HEK293 (cell line): ENCODE measurements around the gene SACS.
A peak's percentile ranks its signal among the peaks of the same experiment; 100 is the strongest.
"Not testable (repeated sequence)": the region's sequence is repeated elsewhere in the genome, so short reads cannot be mapped to it uniquely, and the experiment has no call there.

Experiments
- CTCF ChIA-PET: fragments of 350-600 bp; formaldehyde crosslinking; extraction: SDS; loops from one replicate; lab custom pipeline; 2021; ENCODE audit warnings: antibody characterized with exemption; lab: Yijun Ruan, JAX
- POLR2A ChIA-PET: fragments of 300-600 bp; formaldehyde crosslinking; extraction: SDS; loops from one replicate; lab custom pipeline; 2020; ENCODE audit warnings: antibody characterized with exemption, inconsistent platforms; lab: Yijun Ruan, JAX
- H3K27ac ChIP-seq: fragments of 200-500 bp; sonication (Bioruptor generic); 2 replicates; pipeline ENCODE4 v1.5.1; 2014; ENCODE audit warnings: low read depth, low read length, control low read depth, inconsistent platforms; ENCODE audit errors: extremely low read depth
- H3K36me3 ChIP-seq, 2 experiments: fragments of 200-500 bp in 1 of 2; sonication (Bioruptor generic) in 1 of 2; 1 replicate in 1 of 2; 2 replicates in 1 of 2; pipeline ENCODE4 v1.5.1; 2014 to 2017; ENCODE audit warnings: inconsistent platforms in 2 of 2, low read length in 2 of 2; ENCODE audit not compliant: control insufficient read depth in 2 of 2, insufficient read depth in 1 of 2
- H3K4me1 ChIP-seq: fragments of 200-500 bp; sonication (Bioruptor generic); 2 replicates; pipeline ENCODE4 v1.5.1; 2014; ENCODE audit warnings: mild to moderate bottlenecking, low read length, inconsistent platforms; ENCODE audit not compliant: control insufficient read depth, insufficient read depth
- H3K4me3 ChIP-seq: 2 replicates; pipeline ENCODE4 v1.5.1; 2011; ENCODE audit warnings: low read depth, mild to moderate bottlenecking, control low read depth, low read length, moderate library complexity
- H3K9me3 ChIP-seq: fragments of 200-500 bp; sonication (Bioruptor generic); 2 replicates; pipeline ENCODE4 v1.5.1; 2014; ENCODE audit warnings: low read depth, low read length, inconsistent platforms; ENCODE audit not compliant: control insufficient read depth, insufficient read depth
- CTCF ChIP-seq: fragments of 450-650 bp; formaldehyde crosslinking; IDR thresholded peaks from 2 replicates; pipeline ENCODE4 v1.5.1; 2016; ENCODE audit warnings: missing biosample characterization, missing genetic modification characterization
- PRDM4 ChIP-seq: fragments of 450-650 bp; formaldehyde crosslinking; IDR thresholded peaks from 2 replicates; pipeline ENCODE4 v1.5.1; 2017; ENCODE audit warnings: missing biosample characterization, missing genetic modification characterization
- SCRT2 ChIP-seq: fragments of 450-650 bp; formaldehyde crosslinking; IDR thresholded peaks from 2 replicates; pipeline ENCODE4 v1.5.1; 2016; ENCODE audit warnings: missing biosample characterization, missing genetic modification characterization
- SETDB1 ChIP-seq: IDR thresholded peaks from one replicate; pipeline ENCODE4 v1.6.1; 2017; ENCODE audit warnings: mild to moderate bottlenecking, low read length, moderate library complexity, mixed read lengths; ENCODE audit not compliant: insufficient read length
- TRIM28 ChIP-seq: IDR thresholded peaks from 2 replicates; pipeline ENCODE4 v1.6.1; 2011; ENCODE audit warnings: low read length, control low read depth, borderline replicate concordance
- YY1 ChIP-seq: fragments of 450-650 bp; formaldehyde crosslinking; IDR thresholded peaks from 2 replicates; pipeline ENCODE4 v1.5.1; 2018; ENCODE audit warnings: missing biosample characterization, missing genetic modification characterization
- ZBTB48 ChIP-seq: fragments of 450-650 bp; formaldehyde crosslinking; IDR thresholded peaks from 2 replicates; pipeline ENCODE4 v1.5.1; 2016; ENCODE audit warnings: missing biosample characterization, missing genetic modification characterization
- ZFP3 ChIP-seq: fragments of 450-650 bp; formaldehyde crosslinking; IDR thresholded peaks from 2 replicates; pipeline ENCODE4 v1.5.1; 2016; ENCODE audit warnings: low read depth, missing biosample characterization, missing genetic modification characterization
- ZNF138 ChIP-seq: fragments of 450-650 bp; formaldehyde crosslinking; IDR thresholded peaks from 2 replicates; pipeline ENCODE4 v1.5.1; 2016; ENCODE audit warnings: missing biosample characterization, missing genetic modification characterization, borderline replicate concordance
- ZNF140 ChIP-seq: fragments of 450-650 bp; formaldehyde crosslinking; IDR thresholded peaks from 2 replicates; pipeline ENCODE4 v1.5.1; 2016; ENCODE audit warnings: missing biosample characterization, missing genetic modification characterization
- ZNF146 ChIP-seq: fragments of 450-650 bp; formaldehyde crosslinking; IDR thresholded peaks from 2 replicates; pipeline ENCODE4 v1.5.1; 2016; ENCODE audit warnings: missing biosample characterization, missing genetic modification characterization
- ZNF174 ChIP-seq: fragments of 450-650 bp; formaldehyde crosslinking; IDR thresholded peaks from 2 replicates; pipeline ENCODE4 v1.5.0; 2017; ENCODE audit warnings: missing biosample characterization, mild to moderate bottlenecking, missing genetic modification characterization
- ZNF2 ChIP-seq: fragments of 450-650 bp; formaldehyde crosslinking; IDR thresholded peaks from 2 replicates; pipeline ENCODE4 v1.5.1; 2016; ENCODE audit warnings: missing biosample characterization, missing genetic modification characterization
- ZNF23 ChIP-seq: fragments of 450-650 bp; formaldehyde crosslinking; IDR thresholded peaks from 2 replicates; pipeline ENCODE4 v1.5.1; 2016; ENCODE audit warnings: missing biosample characterization, missing genetic modification characterization, borderline replicate concordance
- ZNF239 ChIP-seq: fragments of 450-650 bp; formaldehyde crosslinking; IDR thresholded peaks from 2 replicates; pipeline ENCODE4 v1.5.1; 2016; ENCODE audit warnings: missing biosample characterization, missing genetic modification characterization
- ZNF266 ChIP-seq: fragments of 450-650 bp; formaldehyde crosslinking; IDR thresholded peaks from 2 replicates; pipeline ENCODE4 v1.5.1; 2016; ENCODE audit warnings: missing biosample characterization, missing genetic modification characterization, low read depth
- ZNF274 ChIP-seq, 2 experiments: fragments of 200-500 bp in 1 of 2; fragments of 450-650 bp in 1 of 2; sonication (Bioruptor generic) in 1 of 2; formaldehyde crosslinking in 1 of 2; IDR thresholded peaks; 2 replicates each; pipeline versions ENCODE4 v1.5.1 to v1.6.1; 2014 to 2016; ENCODE audit warnings: borderline replicate concordance in 1 of 2, inconsistent platforms in 1 of 2, low read length in 1 of 2, missing biosample characterization in 1 of 2, missing genetic modification characterization in 1 of 2
- ZNF335 ChIP-seq: fragments of 450-650 bp; formaldehyde crosslinking; conservative IDR thresholded peaks from 2 replicates; pipeline ENCODE4 v1.5.1; 2016; ENCODE audit warnings: missing biosample characterization, missing genetic modification characterization
- ZNF366 ChIP-seq: fragments of 450-650 bp; formaldehyde crosslinking; conservative IDR thresholded peaks from 2 replicates; pipeline ENCODE4 v1.5.1; 2016; ENCODE audit warnings: missing biosample characterization, missing genetic modification characterization
- ZNF404 ChIP-seq: fragments of 450-650 bp; formaldehyde crosslinking; IDR thresholded peaks from 2 replicates; pipeline ENCODE4 v1.5.1; 2017; ENCODE audit warnings: missing biosample characterization, missing genetic modification characterization
- ZNF585B ChIP-seq: fragments of 450-650 bp; formaldehyde crosslinking; IDR thresholded peaks from 2 replicates; pipeline ENCODE4 v1.5.1; 2016; ENCODE audit warnings: missing biosample characterization, missing genetic modification characterization
- ZNF596 ChIP-seq: fragments of 450-650 bp; IDR thresholded peaks from 2 replicates; pipeline ENCODE4 v1.5.0; 2018; ENCODE audit warnings: missing biosample characterization, mild to moderate bottlenecking, missing genetic modification characterization, moderate library complexity
- ZSCAN16 ChIP-seq: fragments of 450-650 bp; formaldehyde crosslinking; IDR thresholded peaks from 2 replicates; pipeline ENCODE4 v1.5.1; 2016; ENCODE audit warnings: missing biosample characterization, missing genetic modification characterization
- TF ChIP-seq, protein P1 (sequence below): fragments of 450-650 bp; formaldehyde crosslinking; IDR thresholded peaks from 2 replicates; pipeline ENCODE4 v1.5.1; 2016; ENCODE audit warnings: missing biosample characterization, missing genetic modification characterization
- TF ChIP-seq, protein P2 (sequence below): fragments of 450-650 bp; formaldehyde crosslinking; IDR thresholded peaks from 2 replicates; pipeline ENCODE4 v1.5.1; 2016; ENCODE audit warnings: missing biosample characterization, missing genetic modification characterization, borderline replicate concordance

Gene SACS

DNA sequence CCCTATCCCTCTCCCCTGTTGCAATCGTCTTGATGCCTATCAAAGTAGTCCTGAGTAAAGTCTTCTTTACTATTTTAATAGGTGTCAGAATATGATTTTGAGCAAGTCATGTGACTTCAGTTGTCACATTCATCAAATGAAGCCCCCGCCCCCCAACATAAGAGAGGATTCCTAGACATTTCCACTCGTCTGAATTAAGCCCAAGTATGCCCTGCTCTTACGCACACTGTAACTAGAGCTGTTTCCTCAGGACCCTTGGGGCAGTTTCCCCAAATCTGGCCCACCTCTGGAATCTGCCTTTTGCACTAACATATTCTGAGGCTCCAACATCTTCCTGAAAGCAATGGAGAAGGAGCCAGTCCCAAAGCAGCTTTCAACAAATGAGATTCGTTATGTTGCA is 25.5 kb downstream of the SACS start (continued):
- TF ChIP-seq ZNF274 (IDR thresholded peaks at IDR 0.05; ENCODE audit: low read length): no peak
- TF ChIP-seq ZNF274 (tag by site-specific recombination; IDR thresholded peaks at IDR 0.05; ENCODE audit: borderline replicate concordance): no peak
- no peak for TF ChIP-seq ZNF2 (tag by site-specific recombination)
- no peak for TF ChIP-seq ZBTB48 (tag by site-specific recombination)
- TF ChIP-seq, protein P1, sequence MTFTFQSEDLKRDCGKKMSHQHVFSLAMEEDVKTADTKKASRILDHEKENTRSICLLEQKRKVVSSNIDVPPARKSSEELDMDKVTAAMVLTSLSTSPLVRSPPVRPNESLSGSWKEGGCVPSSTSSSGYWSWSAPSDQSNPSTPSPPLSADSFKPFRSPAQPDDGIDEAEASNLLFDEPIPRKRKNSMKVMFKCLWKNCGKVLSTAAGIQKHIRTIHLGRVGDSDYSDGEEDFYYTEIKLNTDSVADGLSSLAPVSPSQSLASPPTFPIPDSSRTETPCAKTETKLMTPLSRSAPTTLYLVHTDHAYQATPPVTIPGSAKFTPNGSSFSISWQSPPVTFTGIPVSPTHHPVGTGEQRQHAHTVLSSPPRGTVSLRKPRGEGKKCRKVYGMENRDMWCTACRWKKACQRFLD (tag by site-specific recombination): no peak

DNA sequence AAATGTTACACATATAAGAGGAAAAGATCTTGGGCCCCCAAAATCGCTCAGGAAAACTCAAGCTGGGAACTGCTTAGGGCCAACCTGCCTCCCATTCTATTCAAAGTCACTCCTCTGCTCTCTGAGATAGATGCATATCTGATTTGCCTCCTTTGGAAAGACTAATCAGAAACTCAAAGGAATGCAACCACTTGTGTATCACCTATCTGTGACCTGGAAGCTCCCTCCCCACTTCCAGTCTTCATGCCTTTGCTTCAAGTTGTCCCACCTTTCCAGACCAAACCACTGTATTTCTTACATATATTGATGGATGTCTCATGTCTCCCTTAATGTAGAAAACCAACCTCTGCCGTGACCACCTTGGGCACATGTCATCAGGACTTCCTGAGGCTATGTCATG is 32.3 kb downstream of the SACS start:
- CTCF ChIA-PET: interaction anchor here (0.6 kb wide), 1 partner anchor 32 kb away, joined by 4 read pairs; no protein-coding TSS in a partner anchor
- H3K4me3 ChIP-seq, POLR2A ChIA-PET, H3K36me3 ChIP-seq, H3K9me3 ChIP-seq, H3K4me1 ChIP-seq, H3K27ac ChIP-seq: not testable (repeated sequence)

GRCh38 chr13:23399347-23399746 is 34.2 kb downstream of the SACS start:
- no peak overlapping the region for H3K4me3 ChIP-seq
- no peaks in the 10 kb centered on the region for H3K9me3 ChIP-seq
- H3K27ac ChIP-seq: no peak overlapping the region
- H3K4me1 ChIP-seq: no peaks in the 10 kb centered on the region
- ChIA-PET POLR2A (no interaction called here), CTCF (no interaction called here)
- no peaks in the 10 kb centered on the region for H3K36me3 ChIP-seq
- TF ChIP-seq TRIM28 (0 out of 2 replicates have a peak, but pooled peaks have one; percentile 26), PRDM4 (tag by site-specific recombination) (no peak), SETDB1 (peak; percentile 89)

GRCh38 chr13:23394821-23395220 is 38.7 kb downstream of the SACS start:
- CTCF ChIA-PET: no interaction called here
- Histone ChIP-seq H3K4me1 (no peaks in the 10 kb centered on the region), H3K36me3 (no peaks in the 10 kb centered on the region), H3K27ac (no peak overlapping the region), H3K9me3 (no peaks in the 10 kb centered on the region)
- TF ChIP-seq ZNF146 (tag by site-specific recombination): no peak
- TF ChIP-seq ZNF140 (tag by site-specific recombination): no peak
- TF ChIP-seq CTCF (tag by site-specific recombination): no peak
- no peak for TF ChIP-seq ZSCAN16
- no peak for TF ChIP-seq SCRT2 (tag by site-specific recombination)
- TF ChIP-seq ZNF585B (tag by site-specific recombination): no peak
- no peak for TF ChIP-seq ZFP3 (tag by site-specific recombination)
- no peak for TF ChIP-seq ZNF596
- no peak for TF ChIP-seq ZNF239 (tag by site-specific recombination)
- TF ChIP-seq YY1: no peak
- TF ChIP-seq ZNF404 (tag by site-specific recombination): no peak
- no peak for TF ChIP-seq ZNF335 (tag by site-specific recombination)
- no peak for TF ChIP-seq ZNF266 (tag by site-specific recombination)
- no peak for TF ChIP-seq ZNF23
- no peak for TF ChIP-seq ZNF138 (tag by site-specific recombination)
- no peak for TF ChIP-seq ZNF174 (tag by site-specific recombination)
- TF ChIP-seq ZNF366 (tag by site-specific recombination): no peak
- TF ChIP-seq, protein P2, sequence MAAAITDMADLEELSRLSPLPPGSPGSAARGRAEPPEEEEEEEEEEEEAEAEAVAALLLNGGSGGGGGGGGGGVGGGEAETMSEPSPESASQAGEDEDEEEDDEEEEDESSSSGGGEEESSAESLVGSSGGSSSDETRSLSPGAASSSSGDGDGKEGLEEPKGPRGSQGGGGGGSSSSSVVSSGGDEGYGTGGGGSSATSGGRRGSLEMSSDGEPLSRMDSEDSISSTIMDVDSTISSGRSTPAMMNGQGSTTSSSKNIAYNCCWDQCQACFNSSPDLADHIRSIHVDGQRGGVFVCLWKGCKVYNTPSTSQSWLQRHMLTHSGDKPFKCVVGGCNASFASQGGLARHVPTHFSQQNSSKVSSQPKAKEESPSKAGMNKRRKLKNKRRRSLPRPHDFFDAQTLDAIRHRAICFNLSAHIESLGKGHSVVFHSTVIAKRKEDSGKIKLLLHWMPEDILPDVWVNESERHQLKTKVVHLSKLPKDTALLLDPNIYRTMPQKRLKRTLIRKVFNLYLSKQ (tag by site-specific recombination): no peak
- TF ChIP-seq, all 188 proteins: peak for 0
- no peak overlapping the region for H3K4me3 ChIP-seq
- POLR2A ChIA-PET: no interaction called here
